LNCaP clone FGC (cell line): ENCODE results near the gene BCAS3.
A peak's percentile ranks its signal among the peaks of the same experiment; 100 is the strongest.

Experiments used
- DNase-seq: peaks from one replicate; pipeline ENCODE4 v3.0.0-alpha.2; 2011; ENCODE audit warnings: low read depth
- H3K4me3 ChIP-seq: 2 replicates; pipeline ENCODE4 v1.5.1; 2011; ENCODE audit warnings: mild to moderate bottlenecking, low read depth, low read length, control low read depth
- TF ChIP-seq, protein P1 (sequence below): IDR thresholded peaks from 2 replicates; pipeline ENCODE4 v1.5.1; 2012; ENCODE audit warnings: mild to moderate bottlenecking; ENCODE audit not compliant: control insufficient read depth, insufficient read depth; ENCODE audit errors: extremely low read depth

The BCAS3 gene

DNA sequence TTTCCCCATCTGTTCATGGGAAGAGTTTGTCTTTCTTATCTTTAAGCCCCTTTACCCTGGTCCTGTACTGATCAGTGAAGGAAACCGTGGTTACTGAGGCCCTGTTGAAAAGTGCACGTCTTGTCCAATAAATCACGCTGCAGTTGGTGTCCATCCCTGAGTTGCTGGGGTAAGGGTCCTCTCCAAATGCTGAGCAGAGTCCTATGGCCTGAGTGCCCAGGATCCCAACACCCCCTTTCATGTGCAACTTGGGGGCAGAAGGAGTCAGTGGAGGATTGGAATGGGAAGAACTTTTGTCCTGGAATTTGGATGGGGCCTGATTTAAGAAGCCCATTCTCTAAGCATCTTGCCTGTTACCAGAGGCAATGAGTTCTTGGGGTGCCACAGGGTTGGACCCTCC, 715.0 kb downstream of the BCAS3 start:
- TF ChIP-seq, protein P1, sequence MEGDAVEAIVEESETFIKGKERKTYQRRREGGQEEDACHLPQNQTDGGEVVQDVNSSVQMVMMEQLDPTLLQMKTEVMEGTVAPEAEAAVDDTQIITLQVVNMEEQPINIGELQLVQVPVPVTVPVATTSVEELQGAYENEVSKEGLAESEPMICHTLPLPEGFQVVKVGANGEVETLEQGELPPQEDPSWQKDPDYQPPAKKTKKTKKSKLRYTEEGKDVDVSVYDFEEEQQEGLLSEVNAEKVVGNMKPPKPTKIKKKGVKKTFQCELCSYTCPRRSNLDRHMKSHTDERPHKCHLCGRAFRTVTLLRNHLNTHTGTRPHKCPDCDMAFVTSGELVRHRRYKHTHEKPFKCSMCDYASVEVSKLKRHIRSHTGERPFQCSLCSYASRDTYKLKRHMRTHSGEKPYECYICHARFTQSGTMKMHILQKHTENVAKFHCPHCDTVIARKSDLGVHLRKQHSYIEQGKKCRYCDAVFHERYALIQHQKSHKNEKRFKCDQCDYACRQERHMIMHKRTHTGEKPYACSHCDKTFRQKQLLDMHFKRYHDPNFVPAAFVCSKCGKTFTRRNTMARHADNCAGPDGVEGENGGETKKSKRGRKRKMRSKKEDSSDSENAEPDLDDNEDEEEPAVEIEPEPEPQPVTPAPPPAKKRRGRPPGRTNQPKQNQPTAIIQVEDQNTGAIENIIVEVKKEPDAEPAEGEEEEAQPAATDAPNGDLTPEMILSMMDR: no peak
- no peak overlapping the region for H3K4me3 ChIP-seq
- DNase-seq: no peak

DNA sequence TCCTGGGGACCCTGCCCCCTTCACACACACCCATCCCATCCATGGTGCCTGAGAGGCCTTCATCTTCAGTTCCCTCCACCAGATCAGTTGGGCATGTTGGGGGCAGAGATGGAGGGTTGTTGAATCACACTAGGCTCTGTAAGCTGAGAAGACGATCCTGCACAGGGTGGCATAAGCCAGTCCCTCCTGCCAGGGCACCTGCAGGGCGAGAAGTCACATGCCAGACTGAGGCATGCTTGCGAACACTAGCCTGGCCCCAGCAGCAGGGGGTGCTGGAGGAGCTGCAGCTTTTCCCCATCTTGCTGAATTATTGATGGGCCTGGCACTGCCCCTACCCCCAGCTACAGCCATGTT, 715.9 kb downstream of the BCAS3 start:
- no peak overlapping the region for H3K4me3 ChIP-seq
- TF ChIP-seq, protein P1: peak; percentile 32
- DNase-seq: no peak

DNA sequence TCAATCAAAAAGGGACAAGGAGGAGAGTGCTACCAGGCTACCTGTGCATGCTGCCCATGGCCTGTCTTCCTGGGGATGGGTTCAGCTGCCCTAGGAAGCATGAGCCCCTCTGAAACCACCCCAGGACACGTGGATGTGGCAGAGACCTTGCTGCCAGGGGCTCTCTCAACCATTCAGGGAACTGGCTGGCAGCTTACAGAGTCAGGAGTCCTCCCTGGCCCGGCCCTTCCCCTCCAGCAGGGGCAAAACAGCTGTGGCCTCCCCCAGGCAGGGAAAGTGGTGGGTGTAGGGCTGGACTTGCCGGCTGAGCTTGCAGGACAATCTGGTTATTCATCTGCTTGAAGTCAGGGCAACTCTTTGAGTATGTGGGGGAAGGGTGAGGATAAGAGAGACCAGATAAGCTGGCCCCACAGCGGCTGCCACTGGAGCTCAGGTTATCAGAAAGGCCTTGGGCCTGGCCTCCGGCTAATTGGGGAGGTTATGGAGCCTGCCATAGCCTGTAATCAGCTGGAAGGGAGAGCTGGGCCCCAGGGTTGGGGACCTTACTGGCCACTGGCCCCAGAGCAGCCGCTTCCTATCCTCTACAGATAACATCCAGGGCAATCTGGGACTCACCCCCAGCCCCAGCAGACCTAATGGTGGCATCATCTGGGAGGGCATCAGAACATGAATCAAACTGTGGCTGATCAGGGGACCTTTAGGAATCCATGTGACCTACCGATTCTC, 716.4 kb downstream of the BCAS3 start:
- no peak for DNase-seq
- TF ChIP-seq, protein P1: no peak

DNA sequence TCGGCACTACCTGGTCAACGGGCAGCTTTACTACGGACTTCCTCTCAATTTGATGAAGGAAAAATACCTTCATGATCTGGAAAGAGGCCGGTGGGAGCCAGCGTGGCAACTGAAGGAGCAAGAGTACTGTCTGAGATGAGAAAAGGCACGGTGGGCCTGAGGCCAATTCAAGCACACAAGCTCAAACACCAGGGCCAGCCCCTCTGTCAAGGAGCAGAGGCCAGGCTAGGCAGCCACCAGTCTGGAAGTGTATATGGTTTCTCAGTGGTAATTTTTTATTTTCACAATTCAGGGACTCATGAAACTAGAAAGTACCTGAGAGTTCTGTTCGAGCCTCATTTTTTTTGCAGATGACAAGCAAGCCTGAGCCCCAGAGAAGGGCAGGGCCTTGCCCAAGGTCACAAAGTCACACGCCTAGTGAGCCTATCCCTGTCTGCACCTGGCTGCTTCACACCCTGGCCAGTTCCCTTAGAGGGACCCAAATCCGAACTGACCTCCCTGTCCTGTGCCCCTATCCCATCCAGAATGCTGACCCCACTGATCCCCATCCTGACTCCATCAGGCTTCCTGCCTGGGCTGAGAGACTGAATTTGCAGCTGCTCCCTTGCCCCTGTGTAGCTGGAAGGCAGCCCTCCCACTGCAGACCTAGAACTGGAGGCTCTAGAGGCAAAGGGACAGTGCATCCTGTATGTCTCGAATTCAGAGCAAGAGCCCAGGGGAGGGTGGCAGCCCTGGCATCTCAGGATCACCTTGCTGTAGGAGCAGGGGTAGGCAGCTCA, 717.2 kb downstream of the BCAS3 start:
- TF ChIP-seq, protein P1: no peak
- no peak overlapping the region for H3K4me3 ChIP-seq
- DNase-seq: no peak

More for the DNA sequence above, 716.4 kb downstream of the BCAS3 start:
- no peak overlapping the region for H3K4me3 ChIP-seq

DNA sequence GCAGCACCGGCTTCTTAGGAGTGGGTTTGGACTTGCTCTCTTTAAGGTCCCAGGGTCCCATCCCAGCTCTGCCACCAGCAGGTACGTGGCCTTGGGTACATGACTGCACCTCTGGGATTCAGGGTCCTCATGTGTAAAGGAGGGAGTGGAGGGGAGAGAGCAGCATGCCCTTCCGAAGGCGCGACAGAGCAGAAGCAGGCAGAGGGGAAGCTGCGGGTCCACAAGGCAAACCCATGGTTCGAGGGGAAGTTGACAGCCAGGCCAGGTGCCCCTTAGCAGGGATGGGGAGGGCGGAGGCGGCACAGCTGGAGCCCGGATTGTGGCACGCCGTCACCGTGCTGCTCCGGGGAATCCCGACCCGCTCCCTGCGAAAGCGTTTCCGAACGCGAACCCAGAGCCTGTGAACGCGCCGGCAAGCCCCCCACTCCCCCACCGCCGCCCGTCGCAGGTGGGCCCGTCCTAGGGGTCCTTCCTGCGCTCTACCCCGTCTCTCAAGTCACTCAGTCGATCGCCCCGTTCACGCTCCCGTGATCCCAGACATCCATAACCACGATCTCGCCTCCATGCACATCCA, 717.8 kb downstream of the BCAS3 start:
- TF ChIP-seq, protein P1: no peak
- no peak for DNase-seq
- no peak overlapping the region for H3K4me3 ChIP-seq

DNA sequence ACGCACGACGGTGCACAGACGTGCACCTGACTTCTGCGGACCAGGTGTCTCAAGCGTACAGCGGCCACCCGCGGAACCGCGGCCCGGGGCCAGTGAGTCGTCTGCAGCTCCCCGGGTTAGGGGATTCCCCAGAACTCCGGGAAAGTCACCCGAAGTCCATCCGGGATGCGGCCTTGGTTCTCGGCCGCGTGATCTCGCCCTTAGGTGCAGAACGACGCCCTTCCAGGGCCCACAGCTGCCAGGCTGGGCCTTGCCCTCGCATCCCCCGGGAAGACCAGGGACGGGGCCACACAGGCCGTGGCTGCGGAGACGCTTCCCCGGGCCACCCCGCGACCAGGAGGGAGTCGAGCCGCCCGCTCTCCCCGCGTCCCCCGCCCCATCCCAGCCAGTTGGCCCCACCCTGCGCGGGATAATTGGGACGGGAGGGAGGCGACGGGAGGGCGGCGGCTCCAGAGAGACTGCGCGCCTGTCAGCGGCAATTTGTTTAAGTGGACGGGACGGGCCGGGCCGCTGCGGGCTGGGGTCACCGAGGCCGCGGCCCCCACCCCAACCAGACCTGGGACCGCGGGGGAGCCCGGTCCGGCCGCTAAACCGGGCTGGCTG, 718.4 kb downstream of the BCAS3 start:
- no peak overlapping the region for H3K4me3 ChIP-seq
- no peak for DNase-seq
- TF ChIP-seq, protein P1: no peak
